ENCODE data around the gene PRKRIP1. TPM values are rescaled to one million over a fixed set of nuclear protein-coding genes. Genes with fewer than 3 reads are reported as not detected.

Gene PRKRIP1
- total and polyA plus RNA-seq, 2 experiments from 2014 or later, result 25.5 to 29.1 TPM

DNA sequence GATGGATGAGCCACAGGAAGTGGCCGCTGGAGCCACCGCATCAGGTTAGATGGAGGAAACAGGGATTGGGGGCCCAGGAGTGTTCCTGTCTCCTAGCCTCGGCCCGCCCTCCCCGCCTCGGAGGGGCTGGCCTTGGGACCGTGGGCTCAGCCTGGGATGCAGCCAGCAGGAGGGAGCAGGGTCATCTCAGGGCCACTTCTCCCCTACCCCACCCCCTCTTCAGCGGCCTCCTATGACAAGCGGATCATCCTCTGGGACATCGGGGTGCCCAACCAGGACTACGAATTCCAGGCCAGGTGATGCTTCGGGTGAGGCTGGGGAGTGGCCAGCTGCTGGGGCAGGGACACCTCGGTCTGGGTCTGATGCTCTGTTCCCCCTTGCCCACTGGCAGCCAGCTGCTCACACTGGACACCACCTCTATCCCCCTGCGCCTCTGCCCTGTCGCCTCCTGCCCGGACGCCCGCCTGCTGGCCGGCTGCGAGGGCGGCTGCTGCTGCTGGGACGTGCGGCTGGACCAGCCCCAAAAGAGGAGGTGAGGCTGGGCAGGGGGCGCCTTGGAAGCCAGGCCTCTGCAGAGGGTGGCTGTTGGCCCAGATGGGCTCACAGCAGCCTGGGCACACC lies 73.3 kb downstream of the PRKRIP1 start:
- H3K4me3 ChIP-seq, result no peak overlapping the region
- peaks cover 10% of the 10 kb centered on the region; the same call in 2 of the 3 replicates for H3K4me1 Mint-ChIP-seq
- 0 out of 2 replicates have a peak, but pooled peaks cover 6% of the 10 kb centered on the region for H3K4me1 ChIP-seq (ENCODE audit: insufficient read depth)
- H3K4me2 ChIP-seq, result no peak overlapping the region
- H3K79me2 ChIP-seq (replicated peaks; ENCODE audit: insufficient read depth), result peaks cover 1% of the 10 kb centered on the region
- no peak overlapping the region for H3K4me3 Mint-ChIP-seq
- H4K20me1 ChIP-seq (replicated peaks; ENCODE audit: insufficient read depth), result peaks cover 4% of the 10 kb centered on the region; the same call in 1 of the 2 replicates
- H3K27ac ChIP-seq (ENCODE audit: low read depth), result no peak overlapping the region
- H3F3A ChIP-seq (replicated peaks; ENCODE audit: low read depth), result peaks cover 6% of the 10 kb centered on the region; the same call in 1 of the 2 replicates
- no peak for DNase-seq (ENCODE audit: low spot score)
- H3K27me3 ChIP-seq (ENCODE audit: insufficient read depth), result no peaks in the 10 kb centered on the region
- TF ChIP-seq JUNB (IDR thresholded peaks at IDR 0.05; ENCODE audit: unreplicated experiment) (no peak), EZH2phosphoT487 (IDR thresholded peaks at IDR 0.05; ENCODE audit: unreplicated experiment) (no peak), STAT1 (IDR thresholded peaks at IDR 0.05; ENCODE audit: unreplicated experiment) (no peak), ZNF331 (CRISPR knock-in tag; IDR thresholded peaks at IDR 0.05; ENCODE audit: low read depth) (no peak), NANOG (IDR thresholded peaks at IDR 0.05; ENCODE audit: borderline replicate concordance) (no peak), EZH2 (IDR thresholded peaks at IDR 0.05; ENCODE audit: low read depth, unreplicated experiment) (no peak), CREB1 (CRISPR knock-in tag; IDR thresholded peaks at IDR 0.05; ENCODE audit: low read depth) (no peak), POLR2AphosphoS5 (IDR thresholded peaks at IDR 0.05; ENCODE audit: low read depth) (no peak), ZNF114 (CRISPR knock-in tag; IDR thresholded peaks at IDR 0.05) (no peak)
- TF ChIP-seq, protein P1, sequence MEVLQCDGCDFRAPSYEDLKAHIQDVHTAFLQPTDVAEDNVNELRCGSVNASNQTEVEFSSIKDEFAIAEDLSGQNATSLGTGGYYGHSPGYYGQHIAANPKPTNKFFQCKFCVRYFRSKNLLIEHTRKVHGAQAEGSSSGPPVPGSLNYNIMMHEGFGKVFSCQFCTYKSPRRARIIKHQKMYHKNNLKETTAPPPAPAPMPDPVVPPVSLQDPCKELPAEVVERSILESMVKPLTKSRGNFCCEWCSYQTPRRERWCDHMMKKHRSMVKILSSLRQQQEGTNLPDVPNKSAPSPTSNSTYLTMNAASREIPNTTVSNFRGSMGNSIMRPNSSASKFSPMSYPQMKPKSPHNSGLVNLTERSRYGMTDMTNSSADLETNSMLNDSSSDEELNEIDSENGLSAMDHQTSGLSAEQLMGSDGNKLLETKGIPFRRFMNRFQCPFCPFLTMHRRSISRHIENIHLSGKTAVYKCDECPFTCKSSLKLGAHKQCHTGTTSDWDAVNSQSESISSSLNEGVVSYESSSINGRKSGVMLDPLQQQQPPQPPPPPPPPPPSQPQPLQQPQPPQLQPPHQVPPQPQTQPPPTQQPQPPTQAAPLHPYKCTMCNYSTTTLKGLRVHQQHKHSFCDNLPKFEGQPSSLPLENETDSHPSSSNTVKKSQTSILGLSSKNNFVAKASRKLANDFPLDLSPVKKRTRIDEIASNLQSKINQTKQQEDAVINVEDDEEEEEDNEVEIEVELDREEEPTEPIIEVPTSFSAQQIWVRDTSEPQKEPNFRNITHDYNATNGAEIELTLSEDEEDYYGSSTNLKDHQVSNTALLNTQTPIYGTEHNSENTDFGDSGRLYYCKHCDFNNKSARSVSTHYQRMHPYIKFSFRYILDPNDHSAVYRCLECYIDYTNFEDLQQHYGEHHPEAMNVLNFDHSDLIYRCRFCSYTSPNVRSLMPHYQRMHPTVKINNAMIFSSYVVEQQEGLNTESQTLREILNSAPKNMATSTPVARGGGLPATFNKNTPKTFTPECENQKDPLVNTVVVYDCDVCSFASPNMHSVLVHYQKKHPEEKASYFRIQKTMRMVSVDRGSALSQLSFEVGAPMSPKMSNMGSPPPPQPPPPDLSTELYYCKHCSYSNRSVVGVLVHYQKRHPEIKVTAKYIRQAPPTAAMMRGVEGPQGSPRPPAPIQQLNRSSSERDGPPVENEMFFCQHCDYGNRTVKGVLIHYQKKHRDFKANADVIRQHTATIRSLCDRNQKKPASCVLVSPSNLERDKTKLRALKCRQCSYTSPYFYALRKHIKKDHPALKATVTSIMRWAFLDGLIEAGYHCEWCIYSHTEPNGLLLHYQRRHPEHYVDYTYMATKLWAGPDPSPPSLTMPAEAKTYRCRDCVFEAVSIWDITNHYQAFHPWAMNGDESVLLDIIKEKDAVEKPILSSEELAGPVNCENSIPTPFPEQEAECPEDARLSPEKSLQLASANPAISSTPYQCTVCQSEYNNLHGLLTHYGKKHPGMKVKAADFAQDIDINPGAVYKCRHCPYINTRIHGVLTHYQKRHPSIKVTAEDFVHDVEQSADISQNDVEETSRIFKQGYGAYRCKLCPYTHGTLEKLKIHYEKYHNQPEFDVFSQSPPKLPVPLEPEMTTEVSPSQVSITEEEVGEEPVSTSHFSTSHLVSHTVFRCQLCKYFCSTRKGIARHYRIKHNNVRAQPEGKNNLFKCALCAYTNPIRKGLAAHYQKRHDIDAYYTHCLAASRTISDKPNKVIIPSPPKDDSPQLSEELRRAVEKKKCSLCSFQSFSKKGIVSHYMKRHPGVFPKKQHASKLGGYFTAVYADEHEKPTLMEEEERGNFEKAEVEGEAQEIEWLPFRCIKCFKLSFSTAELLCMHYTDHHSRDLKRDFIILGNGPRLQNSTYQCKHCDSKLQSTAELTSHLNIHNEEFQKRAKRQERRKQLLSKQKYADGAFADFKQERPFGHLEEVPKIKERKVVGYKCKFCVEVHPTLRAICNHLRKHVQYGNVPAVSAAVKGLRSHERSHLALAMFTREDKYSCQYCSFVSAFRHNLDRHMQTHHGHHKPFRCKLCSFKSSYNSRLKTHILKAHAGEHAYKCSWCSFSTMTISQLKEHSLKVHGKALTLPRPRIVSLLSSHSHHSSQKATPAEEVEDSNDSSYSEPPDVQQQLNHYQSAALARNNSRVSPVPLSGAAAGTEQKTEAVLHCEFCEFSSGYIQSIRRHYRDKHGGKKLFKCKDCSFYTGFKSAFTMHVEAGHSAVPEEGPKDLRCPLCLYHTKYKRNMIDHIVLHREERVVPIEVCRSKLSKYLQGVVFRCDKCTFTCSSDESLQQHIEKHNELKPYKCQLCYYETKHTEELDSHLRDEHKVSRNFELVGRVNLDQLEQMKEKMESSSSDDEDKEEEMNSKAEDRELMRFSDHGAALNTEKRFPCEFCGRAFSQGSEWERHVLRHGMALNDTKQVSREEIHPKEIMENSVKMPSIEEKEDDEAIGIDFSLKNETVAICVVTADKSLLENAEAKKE (CRISPR knock-in tag; IDR thresholded peaks at IDR 0.05), result no peak
- TF ChIP-seq, protein P2, sequence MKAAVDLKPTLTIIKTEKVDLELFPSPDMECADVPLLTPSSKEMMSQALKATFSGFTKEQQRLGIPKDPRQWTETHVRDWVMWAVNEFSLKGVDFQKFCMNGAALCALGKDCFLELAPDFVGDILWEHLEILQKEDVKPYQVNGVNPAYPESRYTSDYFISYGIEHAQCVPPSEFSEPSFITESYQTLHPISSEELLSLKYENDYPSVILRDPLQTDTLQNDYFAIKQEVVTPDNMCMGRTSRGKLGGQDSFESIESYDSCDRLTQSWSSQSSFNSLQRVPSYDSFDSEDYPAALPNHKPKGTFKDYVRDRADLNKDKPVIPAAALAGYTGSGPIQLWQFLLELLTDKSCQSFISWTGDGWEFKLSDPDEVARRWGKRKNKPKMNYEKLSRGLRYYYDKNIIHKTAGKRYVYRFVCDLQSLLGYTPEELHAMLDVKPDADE (IDR thresholded peaks at IDR 0.05), result no peak
- TF ChIP-seq, protein P3, sequence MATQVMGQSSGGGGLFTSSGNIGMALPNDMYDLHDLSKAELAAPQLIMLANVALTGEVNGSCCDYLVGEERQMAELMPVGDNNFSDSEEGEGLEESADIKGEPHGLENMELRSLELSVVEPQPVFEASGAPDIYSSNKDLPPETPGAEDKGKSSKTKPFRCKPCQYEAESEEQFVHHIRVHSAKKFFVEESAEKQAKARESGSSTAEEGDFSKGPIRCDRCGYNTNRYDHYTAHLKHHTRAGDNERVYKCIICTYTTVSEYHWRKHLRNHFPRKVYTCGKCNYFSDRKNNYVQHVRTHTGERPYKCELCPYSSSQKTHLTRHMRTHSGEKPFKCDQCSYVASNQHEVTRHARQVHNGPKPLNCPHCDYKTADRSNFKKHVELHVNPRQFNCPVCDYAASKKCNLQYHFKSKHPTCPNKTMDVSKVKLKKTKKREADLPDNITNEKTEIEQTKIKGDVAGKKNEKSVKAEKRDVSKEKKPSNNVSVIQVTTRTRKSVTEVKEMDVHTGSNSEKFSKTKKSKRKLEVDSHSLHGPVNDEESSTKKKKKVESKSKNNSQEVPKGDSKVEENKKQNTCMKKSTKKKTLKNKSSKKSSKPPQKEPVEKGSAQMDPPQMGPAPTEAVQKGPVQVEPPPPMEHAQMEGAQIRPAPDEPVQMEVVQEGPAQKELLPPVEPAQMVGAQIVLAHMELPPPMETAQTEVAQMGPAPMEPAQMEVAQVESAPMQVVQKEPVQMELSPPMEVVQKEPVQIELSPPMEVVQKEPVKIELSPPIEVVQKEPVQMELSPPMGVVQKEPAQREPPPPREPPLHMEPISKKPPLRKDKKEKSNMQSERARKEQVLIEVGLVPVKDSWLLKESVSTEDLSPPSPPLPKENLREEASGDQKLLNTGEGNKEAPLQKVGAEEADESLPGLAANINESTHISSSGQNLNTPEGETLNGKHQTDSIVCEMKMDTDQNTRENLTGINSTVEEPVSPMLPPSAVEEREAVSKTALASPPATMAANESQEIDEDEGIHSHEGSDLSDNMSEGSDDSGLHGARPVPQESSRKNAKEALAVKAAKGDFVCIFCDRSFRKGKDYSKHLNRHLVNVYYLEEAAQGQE (IDR thresholded peaks at IDR 0.05; ENCODE audit: unreplicated experiment), result no peak
- no peak overlapping the region for H2AFZ ChIP-seq
- H3K27ac Mint-ChIP-seq, result no peak overlapping the region
- H3K36me3 Mint-ChIP-seq (ENCODE audit: low read depth), result peaks cover 23% of the 10 kb centered on the region
- H3K9me3 Mint-ChIP-seq, result no peaks in the 10 kb centered on the region; the same call in 2 of the 3 replicates
- peaks cover 21% of the 10 kb centered on the region for H3K27me3 Mint-ChIP-seq (ENCODE audit: insufficient read depth, low read depth, poor library complexity)
- H3K36me3 ChIP-seq (ENCODE audit: insufficient read depth), result no peaks in the 10 kb centered on the region
- ATAC-seq, result no peak
- H3K9me2 ChIP-seq (ENCODE audit: insufficient read depth), result no peaks in the 10 kb centered on the region

Measured in GM23338 (cell line).